CD4-positive, alpha-beta T cell (primary cell): ENCODE data around the gene UNC80. TPM values are rescaled to one million over a fixed set of nuclear protein-coding genes. Genes with fewer than 3 reads are reported as not detected.

Experiments used
- ATAC-seq: fragments of 200-7000 bp; cut with Tn5 transposase; one replicate; pipeline ENCODE4 v1.10.0; 2022; ENCODE audit warnings: mild to moderate bottlenecking; ENCODE audit not compliant: poor library complexity
- CTCF ChIA-PET: fragments of 350-600 bp; sonication (Branson Sonifier 250); formaldehyde crosslinking; loops from one replicate; lab custom pipeline; 2021; ENCODE audit warnings: antibody characterized with exemption, inconsistent platforms; lab: Charles Lee
- POLR2A ChIA-PET: fragments of 350-600 bp; sonication (Branson Sonifier 250); formaldehyde crosslinking; loops from one replicate; lab custom pipeline; 2021; ENCODE audit warnings: antibody characterized with exemption, inconsistent platforms; lab: Charles Lee
- DNase-seq, 14 experiments: peaks; one replicate each; pipeline ENCODE4 v3.0.0-alpha.2; 2013 to 2020; ENCODE audit warnings: mixed read lengths in 2 of 14
- H3K27ac ChIP-seq, 2 donors: one replicate each; pipeline versions ENCODE4 v1.5.1 to v1.7.0; 2013; ENCODE audit warnings: low read length in 2 of 2, low read depth in 1 of 2, mild to moderate bottlenecking in 1 of 2
- H3K27me3 ChIP-seq, 2 experiments: 1 replicate in 1 of 2; 2 replicates in 1 of 2; pipeline versions ENCODE4 v1.6.1 to v1.7.0; 2013; ENCODE audit warnings: low read length in 2 of 2, control low read depth in 1 of 2, mild to moderate bottlenecking in 1 of 2, moderate library complexity in 1 of 2; ENCODE audit not compliant: insufficient read depth in 2 of 2, control insufficient read depth in 1 of 2
- H3K36me3 ChIP-seq: one replicate; pipeline ENCODE4 v1.6.1; 2013; ENCODE audit warnings: low read length, control low read depth; ENCODE audit not compliant: insufficient read depth
- H3K4me1 ChIP-seq: one replicate; pipeline ENCODE4 v1.6.1; 2013; ENCODE audit warnings: low read length, control low read depth; ENCODE audit not compliant: insufficient read depth
- H3K4me3 ChIP-seq: one replicate; pipeline ENCODE4 v1.5.1; 2013; ENCODE audit warnings: mild to moderate bottlenecking, low read length, moderate library complexity
- H3K9me3 ChIP-seq, 2 experiments: 1 replicate in 1 of 2; 2 replicates in 1 of 2; pipeline versions ENCODE4 v1.6.1 to v1.7.0; 2013; ENCODE audit warnings: low read length in 2 of 2, mild to moderate bottlenecking in 2 of 2, control low read depth in 1 of 2, moderate library complexity in 1 of 2; ENCODE audit not compliant: control insufficient read depth in 1 of 2, insufficient read depth in 1 of 2
- H3K27ac Mint-ChIP-seq: one replicate; pipeline ENCODE4 v1.8.0; 2020; ENCODE audit warnings: mixed read lengths
- H3K27me3 Mint-ChIP-seq: one replicate; pipeline ENCODE4 v1.8.0; 2021; ENCODE audit warnings: mixed read lengths
- H3K36me3 Mint-ChIP-seq: one replicate; pipeline ENCODE4 v1.8.0; 2021; ENCODE audit warnings: low read depth, mixed read lengths
- H3K4me1 Mint-ChIP-seq: one replicate; pipeline ENCODE4 v1.8.0; 2021; ENCODE audit warnings: low read depth, mixed read lengths
- H3K4me3 Mint-ChIP-seq: one replicate; pipeline ENCODE4 v1.8.0; 2020; ENCODE audit warnings: mild to moderate bottlenecking, mixed read lengths
- H3K9me3 Mint-ChIP-seq: one replicate; pipeline ENCODE4 v1.8.0; 2020; ENCODE audit warnings: mixed read lengths
- intact Hi-C, 2 experiments: fragments of 100-400 bp; cut with DNase I in 1 of 2; cut with micrococcal nuclease in 1 of 2; formaldehyde crosslinking; loops; one replicate each; pipeline versions ENCODE4 v1.15.1 to v1.9.0; 2023 to 2025; cut with DNase I, micrococcal nuclease
- total RNA-seq, 174 experiments: library from RNA in 2 of 174; stranded (reverse) in 2 of 174; gene quantifications; one replicate each; pipeline ENCODE4 v1.2.3 and lab custom pipeline; 2021 to 2026
- TF ChIP-seq, protein P1 (sequence below): fragments of 200-600 bp; IDR thresholded peaks from one replicate; pipeline ENCODE4 v1.8.0; 2022; ENCODE audit warnings: antibody characterized with exemption, mild to moderate bottlenecking

UNC80 gene
- total RNA-seq, 2 experiments from 2014 or later: not detected

DNA sequence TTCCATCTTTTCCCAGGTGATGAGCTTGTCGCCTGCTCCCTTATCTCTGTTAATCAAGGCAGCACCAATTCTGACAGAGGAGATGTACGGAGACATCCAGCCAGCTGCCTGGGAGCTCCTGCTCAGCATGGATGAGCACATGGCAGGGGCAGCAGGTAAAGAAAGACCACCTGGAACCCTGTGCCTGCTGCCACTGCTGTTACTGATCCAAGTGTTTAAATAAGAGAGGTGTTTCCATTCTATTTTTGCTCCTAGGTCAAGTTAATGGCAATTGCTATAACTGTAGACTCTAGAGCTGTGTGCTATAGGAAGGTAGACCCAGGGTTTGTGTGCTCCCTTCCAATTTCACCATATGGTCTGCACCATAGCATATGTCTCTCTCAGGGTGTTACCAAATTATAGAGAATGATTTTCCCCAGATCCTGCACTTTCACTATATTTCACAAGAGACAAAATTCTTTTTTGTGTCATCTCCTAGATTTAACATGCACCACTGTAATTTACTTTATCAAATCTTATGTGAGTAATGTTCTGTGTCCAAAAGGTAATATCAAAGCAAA, 142.2 kb downstream of the UNC80 start:
- Mint-ChIP-seq H3K4me1 (no peaks in the 10 kb centered on the region), H3K36me3 (no peaks in the 10 kb centered on the region), H3K9me3 (no peaks in the 10 kb centered on the region), H3K4me3 (no peak overlapping the region), H3K27me3 (peaks cover 17% of the 10 kb centered on the region), H3K27ac (no peak overlapping the region)
- no peaks in the 10 kb centered on the region for H3K9me3 ChIP-seq
- no peaks in the 10 kb centered on the region for H3K4me1 ChIP-seq
- no peak overlapping the region for H3K27ac ChIP-seq
- DNase-seq: no peak
- H3K4me3 ChIP-seq: no peak overlapping the region
- intact Hi-C loops: no loop called here
- H3K36me3 ChIP-seq: no peaks in the 10 kb centered on the region
- H3K27me3 ChIP-seq: peaks cover 0 to 5% of the 10 kb centered on the region in 2 experiments
- POLR2A ChIA-PET: no interaction called here
- TF ChIP-seq, protein P1, sequence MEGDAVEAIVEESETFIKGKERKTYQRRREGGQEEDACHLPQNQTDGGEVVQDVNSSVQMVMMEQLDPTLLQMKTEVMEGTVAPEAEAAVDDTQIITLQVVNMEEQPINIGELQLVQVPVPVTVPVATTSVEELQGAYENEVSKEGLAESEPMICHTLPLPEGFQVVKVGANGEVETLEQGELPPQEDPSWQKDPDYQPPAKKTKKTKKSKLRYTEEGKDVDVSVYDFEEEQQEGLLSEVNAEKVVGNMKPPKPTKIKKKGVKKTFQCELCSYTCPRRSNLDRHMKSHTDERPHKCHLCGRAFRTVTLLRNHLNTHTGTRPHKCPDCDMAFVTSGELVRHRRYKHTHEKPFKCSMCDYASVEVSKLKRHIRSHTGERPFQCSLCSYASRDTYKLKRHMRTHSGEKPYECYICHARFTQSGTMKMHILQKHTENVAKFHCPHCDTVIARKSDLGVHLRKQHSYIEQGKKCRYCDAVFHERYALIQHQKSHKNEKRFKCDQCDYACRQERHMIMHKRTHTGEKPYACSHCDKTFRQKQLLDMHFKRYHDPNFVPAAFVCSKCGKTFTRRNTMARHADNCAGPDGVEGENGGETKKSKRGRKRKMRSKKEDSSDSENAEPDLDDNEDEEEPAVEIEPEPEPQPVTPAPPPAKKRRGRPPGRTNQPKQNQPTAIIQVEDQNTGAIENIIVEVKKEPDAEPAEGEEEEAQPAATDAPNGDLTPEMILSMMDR: no peak
- no peak for ATAC-seq
- CTCF ChIA-PET: no interaction called here

GRCh38 chr2:209917154-209917771, 145.6 kb downstream of the UNC80 start:
- no peaks in the 10 kb centered on the region for H3K9me3 ChIP-seq
- no peak overlapping the region for H3K27ac Mint-ChIP-seq
- no peaks in the 10 kb centered on the region for H3K36me3 Mint-ChIP-seq
- no peak overlapping the region for H3K4me3 ChIP-seq
- TF ChIP-seq, protein P1: no peak
- no peak for DNase-seq
- intact Hi-C loops: no loop called here
- no peaks in the 10 kb centered on the region for H3K36me3 ChIP-seq
- H3K4me1 ChIP-seq: no peaks in the 10 kb centered on the region
- ATAC-seq: no peak
- H3K4me3 Mint-ChIP-seq: no peak overlapping the region
- no peak overlapping the region for H3K27ac ChIP-seq
- H3K27me3 ChIP-seq: peaks cover 0 to 5% of the 10 kb centered on the region in 2 experiments
- peaks cover 23% of the 10 kb centered on the region for H3K27me3 Mint-ChIP-seq
- ChIA-PET POLR2A (no interaction called here), CTCF (no interaction called here)
- no peaks in the 10 kb centered on the region for H3K4me1 Mint-ChIP-seq
- H3K9me3 Mint-ChIP-seq: no peaks in the 10 kb centered on the region

DNA sequence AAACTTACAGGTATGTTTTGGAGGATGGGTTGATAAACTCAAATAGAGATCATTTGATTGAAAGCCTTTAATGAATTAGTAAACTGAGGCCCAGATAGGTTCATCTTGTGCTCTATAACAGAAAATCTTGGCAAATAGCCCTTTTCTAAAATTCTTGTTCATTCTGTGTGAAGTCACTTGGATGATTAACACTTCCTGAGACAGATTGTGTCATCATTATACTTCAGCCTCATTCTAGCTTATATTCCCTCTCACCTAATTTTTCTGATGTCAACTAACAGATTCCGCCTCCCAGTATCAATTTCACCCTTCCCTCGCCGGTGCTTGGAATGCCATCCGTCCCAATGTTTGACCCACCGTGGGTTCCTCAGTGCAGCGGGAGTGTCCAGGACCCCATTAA, 146.6 kb downstream of the UNC80 start:
- H3K4me1 Mint-ChIP-seq: no peaks in the 10 kb centered on the region
- CTCF ChIA-PET: no interaction called here
- Histone ChIP-seq H3K27ac (no peak overlapping the region), H3K36me3 (no peaks in the 10 kb centered on the region), H3K27me3 (peaks cover 0 to 5% of the 10 kb centered on the region in 2 experiments), H3K4me3 (no peak overlapping the region), H3K4me1 (no peaks in the 10 kb centered on the region), H3K9me3 (no peaks in the 10 kb centered on the region)
- peaks cover 19% of the 10 kb centered on the region for H3K27me3 Mint-ChIP-seq
- TF ChIP-seq, protein P1: no peak
- H3K9me3 Mint-ChIP-seq: no peaks in the 10 kb centered on the region
- H3K4me3 Mint-ChIP-seq: no peak overlapping the region
- DNase-seq (no peak), ATAC-seq (no peak)
- no peaks in the 10 kb centered on the region for H3K36me3 Mint-ChIP-seq
- intact Hi-C loops: no loop called here
- POLR2A ChIA-PET: no interaction called here
- no peak overlapping the region for H3K27ac Mint-ChIP-seq
